GM12878 (cell line): ENCODE data around the gene NUP62. TPM values are rescaled to one million over a fixed set of nuclear protein-coding genes. Genes with fewer than 3 reads are reported as not detected.

Source experiments
- CHD2 ChIP-seq: IDR thresholded peaks from 2 replicates; pipeline ENCODE4 v1.6.1; 2011; ENCODE audit warnings: low read depth, low read length, improper control_type of control experiment, borderline replicate concordance
- EP300 ChIP-seq, 2 experiments: fragments of 150-350 bp in 1 of 2; IDR thresholded peaks; 2 replicates each; pipeline ENCODE4 v1.6.1; 2011 to 2012; ENCODE audit warnings: low read depth in 2 of 2, low read length in 2 of 2, borderline replicate concordance in 1 of 2, improper control_type of control experiment in 1 of 2, inconsistent platforms in 1 of 2; ENCODE audit not compliant: control insufficient read depth in 1 of 2
- ESRRA ChIP-seq: IDR thresholded peaks from 2 replicates; pipeline ENCODE4 v1.6.1; 2012; ENCODE audit warnings: mild to moderate bottlenecking, low read length, improper control_type of control experiment
- FOXK2 ChIP-seq: fragments of 450-650 bp; IDR thresholded peaks from 2 replicates; pipeline ENCODE4 v1.6.1; 2017; ENCODE audit warnings: mild to moderate bottlenecking, moderate library complexity
- GABPA ChIP-seq: IDR thresholded peaks from 2 replicates; pipeline ENCODE4 v1.6.1; 2014; ENCODE audit warnings: antibody characterized with exemption, low read depth, mild to moderate bottlenecking, inconsistent platforms
- IKZF2 ChIP-seq, 2 experiments: fragments of 450-650 bp; IDR thresholded peaks; 2 replicates each; pipeline ENCODE4 v1.6.1; 2017; ENCODE audit warnings: mild to moderate bottlenecking in 2 of 2, moderate library complexity in 2 of 2
- IRF4 ChIP-seq: IDR thresholded peaks from 2 replicates; pipeline ENCODE4 v1.6.1; 2011; ENCODE audit warnings: low read depth, low read length
- MEF2B ChIP-seq: fragments of 450-650 bp; IDR thresholded peaks from 2 replicates; pipeline ENCODE4 v1.6.1; 2018; ENCODE audit warnings: mild to moderate bottlenecking, moderate library complexity; ENCODE audit not compliant: partially characterized antibody, poor library complexity, severe bottlenecking
- MTA3 ChIP-seq: IDR thresholded peaks from 2 replicates; pipeline ENCODE4 v1.6.1; 2012; ENCODE audit warnings: low read length, inconsistent platforms, borderline replicate concordance
- NFYA ChIP-seq: IDR thresholded peaks from 2 replicates; pipeline ENCODE4 v1.6.1; 2011; ENCODE audit warnings: low read depth, mild to moderate bottlenecking, low read length, improper control_type of control experiment, borderline replicate concordance
- PAX8 ChIP-seq: fragments of 450-650 bp; IDR thresholded peaks from 2 replicates; pipeline ENCODE4 v1.6.1; 2017; ENCODE audit warnings: mild to moderate bottlenecking, moderate library complexity
- TARDBP ChIP-seq: IDR thresholded peaks from 2 replicates; pipeline ENCODE4 v1.6.1; 2016; ENCODE audit warnings: borderline replicate concordance
- ZNF24 ChIP-seq: fragments of 450-650 bp; IDR thresholded peaks from 2 replicates; pipeline ENCODE4 v1.6.1; 2017; ENCODE audit warnings: antibody characterized with exemption, mild to moderate bottlenecking
- polyA plus RNA-seq, 11 experiments: library from polyadenylated mRNA; depleted of rRNA in 4 of 11; unstranded in 6 of 11; stranded (reverse) in 5 of 11; fragments of >200 nt; fragmentation: Nextera tagmentation in 4 of 11; fragmentation: Illumina TruSeq in 1 of 11; extraction: Ambion mirVana in 4 of 11; extraction: Trizol in 1 of 11; gene quantifications; 1 replicate in 1 of 11; 2 replicates in 10 of 11; pipeline versions ENCODE4 v1.2.1 to v1.2.3, GENCODE V29; 2011 to 2016; ENCODE audit warnings: inconsistent platforms in 2 of 11, missing spikeins in 2 of 11, low read depth in 1 of 11
- total RNA-seq, 4 experiments: library from RNA; depleted of rRNA in 3 of 4; stranded (reverse); fragments of >200 nt in 3 of 4; fragmentation: Illumina TruSeq in 1 of 4; extraction: Trizol in 1 of 4; gene quantifications; 2 replicates each; pipeline versions ENCODE4 v1.2.1 to v1.2.3, GENCODE V29; 2013 to 2021
- TF ChIP-seq, protein P1 (sequence below), 3 experiments: IDR thresholded peaks in 2 of 3; conservative IDR thresholded peaks in 1 of 3; 2 replicates each; pipeline ENCODE4 v1.5.1; 2011; ENCODE audit warnings: low read depth in 3 of 3, low read length in 3 of 3, mild to moderate bottlenecking in 3 of 3, control low read depth in 2 of 3, moderate library complexity in 2 of 3, inconsistent platforms in 1 of 3, mixed read lengths in 1 of 3; ENCODE audit not compliant: control insufficient read depth in 2 of 3, insufficient read depth in 1 of 3; ENCODE audit errors: extremely low read depth in 1 of 3
- TF ChIP-seq, protein P2 (sequence below): IDR thresholded peaks from 2 replicates; pipeline ENCODE4 v1.6.1; 2012; ENCODE audit warnings: low read depth, low read length, improper control_type of control experiment
- TF ChIP-seq, protein P3 (sequence below): fragments of 450-650 bp; IDR thresholded peaks from 2 replicates; pipeline ENCODE4 v1.6.1; 2016; ENCODE audit warnings: mild to moderate bottlenecking
- TF ChIP-seq, protein P4 (sequence below): IDR thresholded peaks from 2 replicates; pipeline ENCODE4 v1.6.1; 2011; ENCODE audit warnings: low read depth, mild to moderate bottlenecking, low read length, moderate library complexity, borderline replicate concordance; ENCODE audit errors: extremely low read depth
- TF ChIP-seq, protein P5 (sequence below): IDR thresholded peaks from 2 replicates; pipeline ENCODE4 v1.6.1; 2011; ENCODE audit warnings: borderline replicate concordance, low read depth, mild to moderate bottlenecking, moderate library complexity, low read length; ENCODE audit not compliant: insufficient read depth, poor library complexity, severe bottlenecking

The NUP62 gene
- total and polyA plus RNA-seq, 10 of the 15 experiments (the other 5 are each of a cell fraction or from before 2014, with no cell fraction given): 19.5 to 110 (median 66.9) TPM

DNA sequence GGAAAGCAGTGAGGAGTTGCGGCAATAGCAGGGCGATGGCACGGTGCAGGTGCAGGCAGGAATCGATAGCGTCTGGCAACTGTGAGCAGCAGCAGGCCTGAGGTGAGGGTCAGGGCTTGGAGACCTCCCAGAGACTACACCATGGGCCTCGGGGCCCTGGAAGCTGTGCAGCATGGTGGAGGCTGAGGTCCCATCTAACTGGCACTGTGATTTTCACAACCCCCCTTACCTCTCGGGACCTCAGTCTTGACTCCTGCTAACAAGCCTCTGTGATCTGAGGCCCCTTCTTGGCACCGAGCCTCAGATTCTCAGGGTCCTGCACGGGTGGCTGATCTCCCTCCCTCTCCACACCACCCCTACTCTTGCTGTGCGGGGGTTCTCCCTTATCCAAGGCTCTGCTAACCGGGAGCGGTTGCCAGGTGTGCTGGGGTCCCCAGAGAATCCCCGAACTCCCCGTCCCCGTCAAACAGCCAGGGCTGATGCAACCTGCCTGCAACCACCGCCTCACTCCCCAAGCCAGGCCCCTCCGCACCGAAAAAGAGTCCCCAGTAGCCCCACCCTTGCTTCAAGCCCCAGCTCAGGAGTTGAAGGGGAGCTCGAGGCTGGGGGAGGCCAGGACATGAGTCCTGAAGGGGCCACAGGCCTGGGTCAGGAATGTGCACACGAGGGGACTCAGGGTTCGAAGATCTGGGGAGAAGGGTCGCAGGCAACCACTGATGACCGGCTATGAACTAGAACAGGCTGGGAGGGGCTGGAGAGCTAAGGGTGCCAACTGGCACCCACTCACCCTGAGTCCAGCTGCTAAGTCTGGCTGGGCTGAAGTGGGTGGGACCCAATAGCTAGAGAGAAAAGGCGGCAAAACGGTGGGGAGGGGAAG lies 5.1 kb downstream of the NUP62 start (continued):
- TF ChIP-seq, protein P1, sequence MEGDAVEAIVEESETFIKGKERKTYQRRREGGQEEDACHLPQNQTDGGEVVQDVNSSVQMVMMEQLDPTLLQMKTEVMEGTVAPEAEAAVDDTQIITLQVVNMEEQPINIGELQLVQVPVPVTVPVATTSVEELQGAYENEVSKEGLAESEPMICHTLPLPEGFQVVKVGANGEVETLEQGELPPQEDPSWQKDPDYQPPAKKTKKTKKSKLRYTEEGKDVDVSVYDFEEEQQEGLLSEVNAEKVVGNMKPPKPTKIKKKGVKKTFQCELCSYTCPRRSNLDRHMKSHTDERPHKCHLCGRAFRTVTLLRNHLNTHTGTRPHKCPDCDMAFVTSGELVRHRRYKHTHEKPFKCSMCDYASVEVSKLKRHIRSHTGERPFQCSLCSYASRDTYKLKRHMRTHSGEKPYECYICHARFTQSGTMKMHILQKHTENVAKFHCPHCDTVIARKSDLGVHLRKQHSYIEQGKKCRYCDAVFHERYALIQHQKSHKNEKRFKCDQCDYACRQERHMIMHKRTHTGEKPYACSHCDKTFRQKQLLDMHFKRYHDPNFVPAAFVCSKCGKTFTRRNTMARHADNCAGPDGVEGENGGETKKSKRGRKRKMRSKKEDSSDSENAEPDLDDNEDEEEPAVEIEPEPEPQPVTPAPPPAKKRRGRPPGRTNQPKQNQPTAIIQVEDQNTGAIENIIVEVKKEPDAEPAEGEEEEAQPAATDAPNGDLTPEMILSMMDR (IDR thresholded peaks at IDR 0.05 in 2 of 3, conservative IDR thresholded peaks at IDR 0.05 in 1 of 3; ENCODE audit: control insufficient read depth in 2 of 3, extremely low read depth in 1 of 3, insufficient read depth in 1 of 3, low read depth in 3 of 3, low read length in 3 of 3): no peak
- TF ChIP-seq IRF4 (0 out of 2 replicates have a peak, but pooled peaks have one; percentile 28), FOXK2 (no peak), ZNF24 (no peak), ESRRA (0 out of 2 replicates have a peak, but pooled peaks have one; percentile 22), IKZF2 (IDR thresholded peaks at IDR 0.05) (peak; percentile 56 to 70; a peak in 3 of 4 replicates), NFYA (no peak), MEF2B (peak; percentile 89), TARDBP (no peak; the same call in 1 of the 2 replicates), EP300 (IDR thresholded peaks at IDR 0.05; ENCODE audit: borderline replicate concordance in 1 of 2, control insufficient read depth in 1 of 2, low read depth in 2 of 2, low read length in 2 of 2) (0 out of 4 replicates have a peak, but pooled peaks of 1 of the 2 experiments have one; percentile 36), MTA3 (no peak), GABPA (no peak), CHD2 (peak; percentile 84), PAX8 (no peak)
- TF ChIP-seq, protein P2, sequence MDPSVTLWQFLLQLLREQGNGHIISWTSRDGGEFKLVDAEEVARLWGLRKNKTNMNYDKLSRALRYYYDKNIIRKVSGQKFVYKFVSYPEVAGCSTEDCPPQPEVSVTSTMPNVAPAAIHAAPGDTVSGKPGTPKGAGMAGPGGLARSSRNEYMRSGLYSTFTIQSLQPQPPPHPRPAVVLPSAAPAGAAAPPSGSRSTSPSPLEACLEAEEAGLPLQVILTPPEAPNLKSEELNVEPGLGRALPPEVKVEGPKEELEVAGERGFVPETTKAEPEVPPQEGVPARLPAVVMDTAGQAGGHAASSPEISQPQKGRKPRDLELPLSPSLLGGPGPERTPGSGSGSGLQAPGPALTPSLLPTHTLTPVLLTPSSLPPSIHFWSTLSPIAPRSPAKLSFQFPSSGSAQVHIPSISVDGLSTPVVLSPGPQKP: no peak
- TF ChIP-seq, protein P3, sequence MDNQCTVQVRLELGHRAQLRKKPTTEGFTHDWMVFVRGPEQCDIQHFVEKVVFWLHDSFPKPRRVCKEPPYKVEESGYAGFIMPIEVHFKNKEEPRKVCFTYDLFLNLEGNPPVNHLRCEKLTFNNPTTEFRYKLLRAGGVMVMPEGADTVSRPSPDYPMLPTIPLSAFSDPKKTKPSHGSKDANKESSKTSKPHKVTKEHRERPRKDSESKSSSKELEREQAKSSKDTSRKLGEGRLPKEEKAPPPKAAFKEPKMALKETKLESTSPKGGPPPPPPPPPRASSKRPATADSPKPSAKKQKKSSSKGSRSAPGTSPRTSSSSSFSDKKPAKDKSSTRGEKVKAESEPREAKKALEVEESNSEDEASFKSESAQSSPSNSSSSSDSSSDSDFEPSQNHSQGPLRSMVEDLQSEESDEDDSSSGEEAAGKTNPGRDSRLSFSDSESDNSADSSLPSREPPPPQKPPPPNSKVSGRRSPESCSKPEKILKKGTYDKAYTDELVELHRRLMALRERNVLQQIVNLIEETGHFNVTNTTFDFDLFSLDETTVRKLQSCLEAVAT: no peak
- TF ChIP-seq, protein P4, sequence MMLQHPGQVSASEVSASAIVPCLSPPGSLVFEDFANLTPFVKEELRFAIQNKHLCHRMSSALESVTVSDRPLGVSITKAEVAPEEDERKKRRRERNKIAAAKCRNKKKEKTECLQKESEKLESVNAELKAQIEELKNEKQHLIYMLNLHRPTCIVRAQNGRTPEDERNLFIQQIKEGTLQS: no peak
- TF ChIP-seq, protein P5, sequence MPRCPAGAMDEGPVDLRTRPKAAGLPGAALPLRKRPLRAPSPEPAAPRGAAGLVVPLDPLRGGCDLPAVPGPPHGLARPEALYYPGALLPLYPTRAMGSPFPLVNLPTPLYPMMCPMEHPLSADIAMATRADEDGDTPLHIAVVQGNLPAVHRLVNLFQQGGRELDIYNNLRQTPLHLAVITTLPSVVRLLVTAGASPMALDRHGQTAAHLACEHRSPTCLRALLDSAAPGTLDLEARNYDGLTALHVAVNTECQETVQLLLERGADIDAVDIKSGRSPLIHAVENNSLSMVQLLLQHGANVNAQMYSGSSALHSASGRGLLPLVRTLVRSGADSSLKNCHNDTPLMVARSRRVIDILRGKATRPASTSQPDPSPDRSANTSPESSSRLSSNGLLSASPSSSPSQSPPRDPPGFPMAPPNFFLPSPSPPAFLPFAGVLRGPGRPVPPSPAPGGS: no peak
